RWPE2 (cell line): ENCODE data around the gene C2CD2L.
"Not testable (repeated sequence)": the region's sequence is repeated elsewhere in the genome, so short reads cannot be mapped to it uniquely, and the experiment has no call there.

Experiments
- ATAC-seq: fragments of 200-7000 bp; cut with Tn5 transposase; 3 replicates; pipeline ENCODE4 v1.9.1; 2021; ENCODE audit warnings: low read depth
- DNase-seq: peaks from one replicate; pipeline ENCODE4 v3.0.0-alpha.2; 2020; ENCODE audit warnings: low spot score
- H3K27ac ChIP-seq: fragments of 450-650 bp; 2 replicates; pipeline ENCODE4 v1.5.1; 2017; ENCODE audit warnings: mild to moderate bottlenecking; ENCODE audit not compliant: poor library complexity, severe bottlenecking
- H3K27me3 ChIP-seq: fragments of 250-450 bp; sonication (Bioruptor Pico); 2 replicates; pipeline ENCODE4 v1.5.1; 2021; ENCODE audit warnings: mild to moderate bottlenecking, moderate library complexity; ENCODE audit not compliant: insufficient read depth, poor library complexity, severe bottlenecking
- H3K36me3 ChIP-seq: fragments of 250-450 bp; sonication (Bioruptor Pico); 2 replicates; pipeline ENCODE4 v1.5.1; 2020; ENCODE audit warnings: low read depth, mild to moderate bottlenecking, moderate library complexity
- H3K4me1 ChIP-seq: fragments of 250-450 bp; sonication (Bioruptor Pico); 2 replicates; pipeline ENCODE4 v1.5.1; 2021; ENCODE audit warnings: mild to moderate bottlenecking, moderate library complexity; ENCODE audit not compliant: insufficient read depth, poor library complexity, severe bottlenecking
- H3K4me3 ChIP-seq: fragments of 250-450 bp; sonication (Bioruptor Pico); 2 replicates; pipeline ENCODE4 v1.5.1; 2021; ENCODE audit warnings: mild to moderate bottlenecking, moderate library complexity; ENCODE audit not compliant: severe bottlenecking
- H3K9me3 ChIP-seq: fragments of 250-450 bp; sonication (Bioruptor Pico); 2 replicates; pipeline ENCODE4 v1.5.1; 2021; ENCODE audit warnings: mild to moderate bottlenecking, moderate library complexity; ENCODE audit not compliant: severe bottlenecking
- TF ChIP-seq, protein P1 (sequence below): fragments of 450-650 bp; IDR thresholded peaks from one replicate; pipeline ENCODE4 v1.5.1; 2017; ENCODE audit warnings: mild to moderate bottlenecking, moderate library complexity; ENCODE audit not compliant: poor library complexity, severe bottlenecking

The C2CD2L gene

GRCh38 chr11:119106564-119107537 is at the start of gene C2CD2L:
Gene C2CD2L (plus strand): TSS chr11:119107344. CDS start chr11:119107742, 398 bp downstream.
- Histone ChIP-seq H3K9me3 (no peaks in the 10 kb centered on the region), H3K27ac (peak within 1 kb of the TSS; percentile 25), H3K27me3 (no peaks in the 10 kb centered on the region), H3K36me3 (no peaks in the 10 kb centered on the region), H3K4me1 (peaks cover 4% of the 10 kb centered on the region), H3K4me3 (peak within 1 kb of the TSS; percentile 61)
- TF ChIP-seq, protein P1, sequence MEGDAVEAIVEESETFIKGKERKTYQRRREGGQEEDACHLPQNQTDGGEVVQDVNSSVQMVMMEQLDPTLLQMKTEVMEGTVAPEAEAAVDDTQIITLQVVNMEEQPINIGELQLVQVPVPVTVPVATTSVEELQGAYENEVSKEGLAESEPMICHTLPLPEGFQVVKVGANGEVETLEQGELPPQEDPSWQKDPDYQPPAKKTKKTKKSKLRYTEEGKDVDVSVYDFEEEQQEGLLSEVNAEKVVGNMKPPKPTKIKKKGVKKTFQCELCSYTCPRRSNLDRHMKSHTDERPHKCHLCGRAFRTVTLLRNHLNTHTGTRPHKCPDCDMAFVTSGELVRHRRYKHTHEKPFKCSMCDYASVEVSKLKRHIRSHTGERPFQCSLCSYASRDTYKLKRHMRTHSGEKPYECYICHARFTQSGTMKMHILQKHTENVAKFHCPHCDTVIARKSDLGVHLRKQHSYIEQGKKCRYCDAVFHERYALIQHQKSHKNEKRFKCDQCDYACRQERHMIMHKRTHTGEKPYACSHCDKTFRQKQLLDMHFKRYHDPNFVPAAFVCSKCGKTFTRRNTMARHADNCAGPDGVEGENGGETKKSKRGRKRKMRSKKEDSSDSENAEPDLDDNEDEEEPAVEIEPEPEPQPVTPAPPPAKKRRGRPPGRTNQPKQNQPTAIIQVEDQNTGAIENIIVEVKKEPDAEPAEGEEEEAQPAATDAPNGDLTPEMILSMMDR = no peak
- ATAC-seq = peak; percentile 82
- peak; percentile 89 for DNase-seq

DNA sequence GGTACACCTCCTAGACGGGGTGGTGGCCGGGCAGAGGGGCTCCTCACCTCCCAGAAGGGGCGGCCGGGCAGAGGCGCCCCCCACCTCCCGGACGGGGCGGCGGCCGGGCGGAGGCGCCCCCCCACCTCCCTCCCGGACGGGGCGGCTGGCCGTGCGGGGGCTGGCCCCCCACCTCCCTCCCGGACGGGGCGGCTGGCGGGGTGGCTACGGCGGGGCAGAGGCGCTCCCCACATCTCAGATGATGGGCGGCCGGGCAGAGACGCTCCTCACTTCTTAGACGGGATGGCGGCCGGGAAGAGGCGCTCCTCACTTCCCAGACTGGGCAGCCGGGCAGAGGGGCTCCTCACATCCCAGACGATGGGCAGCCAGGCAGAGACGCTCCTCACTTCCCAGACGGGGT is 48.0 kb upstream of the C2CD2L start:
- H3K9me3 ChIP-seq, ATAC-seq, H3K27ac ChIP-seq, H3K4me1 ChIP-seq, DNase-seq, H3K4me3 ChIP-seq, H3K27me3 ChIP-seq: not testable (repeated sequence)
- H3K36me3 ChIP-seq = peaks cover 20% of the 10 kb centered on the region

DNA sequence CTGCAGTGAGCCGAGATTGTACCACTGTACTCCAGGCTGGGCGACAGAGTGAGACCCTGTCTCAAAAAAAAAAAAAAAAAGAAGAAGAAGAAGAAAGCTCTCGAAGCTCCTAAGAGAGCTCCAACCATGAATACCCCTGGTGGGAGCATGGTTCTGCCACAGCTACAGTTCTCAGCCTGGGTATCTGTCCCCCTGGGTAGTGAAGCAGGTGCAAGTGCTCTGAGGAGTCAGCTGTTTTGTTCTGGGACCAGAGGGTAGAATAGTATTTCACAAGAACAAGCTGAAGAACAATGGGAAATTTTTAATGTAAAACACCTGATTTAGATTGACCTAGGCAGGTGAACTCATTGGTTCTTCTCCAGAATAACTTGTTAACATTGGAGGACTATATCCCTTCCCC is 45.9 kb upstream of the C2CD2L start:
- Histone ChIP-seq H3K4me3 (no peak overlapping the region), H3K27ac (no peak overlapping the region), H3K36me3 (no peaks in the 10 kb centered on the region), H3K4me1 (no peaks in the 10 kb centered on the region), H3K27me3 (no peaks in the 10 kb centered on the region), H3K9me3 (no peaks in the 10 kb centered on the region)
- DNase-seq (no peak), ATAC-seq (no peak)
- TF ChIP-seq, protein P1 = no peak

- Histone ChIP-seq H3K27ac (no peak overlapping the region), H3K4me1 (no peaks in the 10 kb centered on the region), H3K4me3 (no peak overlapping the region), H3K9me3 (no peaks in the 10 kb centered on the region), H3K36me3 (no peaks in the 10 kb centered on the region), H3K27me3 (no peaks in the 10 kb centered on the region)
- TF ChIP-seq, protein P1 = no peak
- DNase-seq = no peak
- no peak for ATAC-seq
Observed at GRCh38 chr11:119062779-119063178, 44.4 kb upstream of the C2CD2L start.

- DNase-seq (no peak), ATAC-seq (no peak)
- Histone ChIP-seq H3K36me3 (peaks cover 13% of the 10 kb centered on the region), H3K9me3 (no peaks in the 10 kb centered on the region), H3K27me3 (no peaks in the 10 kb centered on the region), H3K27ac (no peak overlapping the region), H3K4me1 (no peaks in the 10 kb centered on the region), H3K4me3 (no peak overlapping the region)
- TF ChIP-seq, protein P1 = peak; percentile 49
Observed at GRCh38 chr11:119065369-119065768, 41.8 kb upstream of the C2CD2L start.
